CD4-positive, alpha-beta T cell (primary cell): ENCODE measurements around the gene DAPK3. TPM values are rescaled to one million over a fixed set of nuclear protein-coding genes. Genes with fewer than 3 reads are reported as not detected.
A peak's percentile ranks its signal among the peaks of the same experiment; 100 is the strongest.

Experiments used
- ATAC-seq: fragments of 200-7000 bp; cut with Tn5 transposase; one replicate; pipeline ENCODE4 v1.10.0; 2022; ENCODE audit warnings: mild to moderate bottlenecking; ENCODE audit not compliant: poor library complexity
- CTCF ChIA-PET: fragments of 350-600 bp; sonication (Branson Sonifier 250); formaldehyde crosslinking; loops from one replicate; lab custom pipeline; 2021; ENCODE audit warnings: antibody characterized with exemption, inconsistent platforms; lab: Charles Lee
- POLR2A ChIA-PET: fragments of 350-600 bp; sonication (Branson Sonifier 250); formaldehyde crosslinking; loops from one replicate; lab custom pipeline; 2021; ENCODE audit warnings: antibody characterized with exemption, inconsistent platforms; lab: Charles Lee
- DNase-seq, 14 experiments: peaks; one replicate each; pipeline ENCODE4 v3.0.0-alpha.2; 2013 to 2020; ENCODE audit warnings: mixed read lengths in 2 of 14
- H3K27ac ChIP-seq, 2 donors: one replicate each; pipeline versions ENCODE4 v1.5.1 to v1.7.0; 2013; ENCODE audit warnings: low read length in 2 of 2, low read depth in 1 of 2, mild to moderate bottlenecking in 1 of 2
- H3K27me3 ChIP-seq, 2 experiments: 1 replicate in 1 of 2; 2 replicates in 1 of 2; pipeline versions ENCODE4 v1.6.1 to v1.7.0; 2013; ENCODE audit warnings: low read length in 2 of 2, control low read depth in 1 of 2, mild to moderate bottlenecking in 1 of 2, moderate library complexity in 1 of 2; ENCODE audit not compliant: insufficient read depth in 2 of 2, control insufficient read depth in 1 of 2
- H3K36me3 ChIP-seq: one replicate; pipeline ENCODE4 v1.6.1; 2013; ENCODE audit warnings: low read length, control low read depth; ENCODE audit not compliant: insufficient read depth
- H3K4me1 ChIP-seq: one replicate; pipeline ENCODE4 v1.6.1; 2013; ENCODE audit warnings: low read length, control low read depth; ENCODE audit not compliant: insufficient read depth
- H3K4me3 ChIP-seq: one replicate; pipeline ENCODE4 v1.5.1; 2013; ENCODE audit warnings: mild to moderate bottlenecking, low read length, moderate library complexity
- H3K9me3 ChIP-seq, 2 experiments: 1 replicate in 1 of 2; 2 replicates in 1 of 2; pipeline versions ENCODE4 v1.6.1 to v1.7.0; 2013; ENCODE audit warnings: low read length in 2 of 2, mild to moderate bottlenecking in 2 of 2, control low read depth in 1 of 2, moderate library complexity in 1 of 2; ENCODE audit not compliant: control insufficient read depth in 1 of 2, insufficient read depth in 1 of 2
- H3K27ac Mint-ChIP-seq: one replicate; pipeline ENCODE4 v1.8.0; 2020; ENCODE audit warnings: mixed read lengths
- H3K27me3 Mint-ChIP-seq: one replicate; pipeline ENCODE4 v1.8.0; 2021; ENCODE audit warnings: mixed read lengths
- H3K36me3 Mint-ChIP-seq: one replicate; pipeline ENCODE4 v1.8.0; 2021; ENCODE audit warnings: low read depth, mixed read lengths
- H3K4me1 Mint-ChIP-seq: one replicate; pipeline ENCODE4 v1.8.0; 2021; ENCODE audit warnings: low read depth, mixed read lengths
- H3K4me3 Mint-ChIP-seq: one replicate; pipeline ENCODE4 v1.8.0; 2020; ENCODE audit warnings: mild to moderate bottlenecking, mixed read lengths
- H3K9me3 Mint-ChIP-seq: one replicate; pipeline ENCODE4 v1.8.0; 2020; ENCODE audit warnings: mixed read lengths
- intact Hi-C, 2 experiments: fragments of 100-400 bp; cut with DNase I in 1 of 2; cut with micrococcal nuclease in 1 of 2; formaldehyde crosslinking; loops; one replicate each; pipeline versions ENCODE4 v1.15.1 to v1.9.0; 2023 to 2025; cut with DNase I, micrococcal nuclease
- total RNA-seq, 174 experiments: library from RNA in 2 of 174; stranded (reverse) in 2 of 174; gene quantifications; one replicate each; pipeline ENCODE4 v1.2.3 and lab custom pipeline; 2021 to 2026
- TF ChIP-seq, protein P1 (sequence below): fragments of 200-600 bp; IDR thresholded peaks from one replicate; pipeline ENCODE4 v1.8.0; 2022; ENCODE audit warnings: antibody characterized with exemption, mild to moderate bottlenecking

The DAPK3 gene
- total RNA-seq, 2 experiments from 2014 or later, result 21.1 to 22.9 TPM

DNA sequence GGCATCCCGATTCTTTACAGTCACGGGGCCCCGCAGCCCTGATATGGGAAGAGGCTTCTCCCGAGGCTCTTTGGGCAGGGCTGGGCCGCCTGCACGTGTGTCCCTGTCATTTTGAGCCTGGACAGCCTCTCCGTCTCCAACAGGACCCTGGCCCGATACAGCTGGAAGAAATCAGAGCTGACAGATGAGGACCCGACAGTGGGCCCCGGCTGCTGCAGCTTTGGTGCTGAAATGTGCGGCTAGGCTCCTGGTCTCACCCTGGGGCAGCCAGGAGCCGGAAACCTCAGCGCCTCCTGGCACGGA lies 39.9 kb upstream of the DAPK3 start:
- no peaks in the 10 kb centered on the region for H3K27me3 Mint-ChIP-seq
- no peaks in the 10 kb centered on the region for H3K9me3 Mint-ChIP-seq
- no peak overlapping the region for H3K27ac Mint-ChIP-seq
- peaks cover 76% of the 10 kb centered on the region for H3K4me1 ChIP-seq
- no peak overlapping the region for H3K4me3 Mint-ChIP-seq
- H3K36me3 ChIP-seq, result peaks cover 48% of the 10 kb centered on the region
- no peaks in the 10 kb centered on the region for H3K9me3 ChIP-seq
- peaks cover 26% of the 10 kb centered on the region for H3K36me3 Mint-ChIP-seq
- no peak overlapping the region for H3K27ac ChIP-seq
- ChIA-PET CTCF (no interaction called here), POLR2A (no interaction called here)
- no peaks in the 10 kb centered on the region for H3K27me3 ChIP-seq
- H3K4me3 ChIP-seq, result no peak overlapping the region
- ATAC-seq (no peak), DNase-seq (no peak)
- TF ChIP-seq, protein P1, sequence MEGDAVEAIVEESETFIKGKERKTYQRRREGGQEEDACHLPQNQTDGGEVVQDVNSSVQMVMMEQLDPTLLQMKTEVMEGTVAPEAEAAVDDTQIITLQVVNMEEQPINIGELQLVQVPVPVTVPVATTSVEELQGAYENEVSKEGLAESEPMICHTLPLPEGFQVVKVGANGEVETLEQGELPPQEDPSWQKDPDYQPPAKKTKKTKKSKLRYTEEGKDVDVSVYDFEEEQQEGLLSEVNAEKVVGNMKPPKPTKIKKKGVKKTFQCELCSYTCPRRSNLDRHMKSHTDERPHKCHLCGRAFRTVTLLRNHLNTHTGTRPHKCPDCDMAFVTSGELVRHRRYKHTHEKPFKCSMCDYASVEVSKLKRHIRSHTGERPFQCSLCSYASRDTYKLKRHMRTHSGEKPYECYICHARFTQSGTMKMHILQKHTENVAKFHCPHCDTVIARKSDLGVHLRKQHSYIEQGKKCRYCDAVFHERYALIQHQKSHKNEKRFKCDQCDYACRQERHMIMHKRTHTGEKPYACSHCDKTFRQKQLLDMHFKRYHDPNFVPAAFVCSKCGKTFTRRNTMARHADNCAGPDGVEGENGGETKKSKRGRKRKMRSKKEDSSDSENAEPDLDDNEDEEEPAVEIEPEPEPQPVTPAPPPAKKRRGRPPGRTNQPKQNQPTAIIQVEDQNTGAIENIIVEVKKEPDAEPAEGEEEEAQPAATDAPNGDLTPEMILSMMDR, result no peak
- intact Hi-C loops, result no loop called here
- H3K4me1 Mint-ChIP-seq, result peaks cover 25% of the 10 kb centered on the region

DNA sequence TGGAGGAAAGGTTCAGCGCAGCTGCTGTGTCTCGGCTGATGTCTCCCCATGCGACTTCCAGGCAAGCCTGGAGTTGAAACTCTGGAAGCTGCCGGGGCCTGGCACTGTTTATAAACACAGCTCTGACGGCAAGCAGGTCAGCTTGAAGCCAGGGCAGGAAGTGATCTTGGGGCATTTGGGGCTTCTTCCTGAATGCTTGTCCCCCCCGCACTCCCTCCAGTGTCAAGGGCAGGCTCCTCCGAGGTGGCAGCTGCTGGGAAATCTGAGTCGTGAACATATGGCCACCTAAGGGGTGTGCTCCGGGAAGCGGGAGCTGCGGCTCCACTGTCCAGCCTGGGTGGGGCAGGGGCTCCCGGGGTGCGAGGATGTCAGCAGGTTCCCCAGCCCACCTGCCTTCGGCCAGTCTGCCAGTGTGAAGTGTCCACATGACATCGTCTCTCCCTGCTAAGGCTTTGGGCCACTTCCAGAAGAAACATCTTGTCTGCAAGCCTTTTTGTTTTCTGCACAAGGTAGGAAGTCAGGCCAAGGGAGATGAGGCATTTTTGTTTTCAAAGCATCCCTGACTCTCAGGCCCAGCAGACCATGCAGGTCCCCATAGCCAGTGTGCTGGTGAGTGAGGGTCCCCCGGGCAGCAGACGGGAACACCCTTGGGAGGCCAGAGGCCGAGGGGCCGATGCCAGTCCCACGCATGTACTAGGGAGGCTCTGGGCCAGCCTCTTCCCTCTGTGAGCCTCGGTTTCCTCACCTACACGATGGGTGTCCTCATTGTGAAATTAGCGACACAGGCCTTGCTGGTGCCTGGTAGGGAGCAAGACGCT lies 39.3 kb upstream of the DAPK3 start:
- no peaks in the 10 kb centered on the region for H3K27me3 ChIP-seq
- H3K4me3 ChIP-seq, result no peak overlapping the region
- intact Hi-C loops, result loop anchor here (5.0 kb wide), 4 partner anchors 57 to 392 kb away; partner anchors contain the start of genes ANKRD24 (in 1 of the 2), CHAF1A (in 1 of the 2), MAP2K2 (in 1 of the 2) and SH3GL1 (in 1 of the 2)
- TF ChIP-seq, protein P1, result no peak
- DNase-seq, result peak in 1 of 14 experiments; percentile 31
- no peak overlapping the region for H3K27ac ChIP-seq
- Mint-ChIP-seq H3K27me3 (no peaks in the 10 kb centered on the region), H3K4me1 (peaks cover 25% of the 10 kb centered on the region), H3K36me3 (peaks cover 25% of the 10 kb centered on the region), H3K27ac (peak overlapping the region; percentile 80), H3K9me3 (no peaks in the 10 kb centered on the region), H3K4me3 (peak overlapping the region; percentile 88)
- ChIA-PET CTCF (no interaction called here), POLR2A (no interaction called here)
- H3K36me3 ChIP-seq, result peaks cover 43% of the 10 kb centered on the region
- no peak for ATAC-seq
- H3K4me1 ChIP-seq, result peaks cover 71% of the 10 kb centered on the region
- H3K9me3 ChIP-seq, result no peaks in the 10 kb centered on the region

DNA sequence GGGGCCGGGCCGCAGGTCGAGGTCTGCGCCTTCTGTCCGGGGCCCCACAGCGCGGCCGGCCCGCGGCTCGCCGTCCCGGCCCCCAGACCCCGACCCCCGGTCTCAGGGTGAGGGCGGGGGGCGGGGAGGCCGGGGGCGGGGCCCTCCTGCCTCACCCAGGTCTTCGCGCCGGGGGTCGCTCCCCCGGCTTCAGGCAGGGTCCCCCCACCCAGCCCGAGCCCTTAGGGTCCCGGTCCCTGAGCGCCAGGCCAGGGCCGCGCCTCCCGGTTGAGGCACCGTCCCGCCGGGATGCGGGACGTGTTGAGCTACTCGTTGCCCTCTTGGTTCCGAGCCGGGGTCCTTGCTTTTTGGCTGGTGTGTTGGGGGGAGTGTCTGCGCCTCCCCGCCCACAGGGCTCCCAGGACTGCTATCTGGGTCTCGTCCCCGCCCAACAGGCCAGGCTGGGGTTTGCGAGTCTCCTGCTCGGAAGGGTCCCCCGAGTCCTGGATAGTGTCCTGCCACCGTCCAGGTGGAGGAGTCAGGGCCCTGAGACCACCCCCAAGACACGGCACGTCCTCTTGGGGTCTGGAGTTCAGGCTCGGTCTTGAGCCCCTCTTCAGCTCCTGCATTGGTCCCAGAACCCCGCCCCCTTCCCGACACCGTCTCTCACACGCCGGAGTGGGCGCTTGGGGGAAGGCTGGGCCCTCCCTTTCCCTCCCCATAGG lies 37.1 kb upstream of the DAPK3 start:
- Histone ChIP-seq H3K4me1 (peaks cover 50% of the 10 kb centered on the region), H3K9me3 (no peaks in the 10 kb centered on the region), H3K4me3 (peak overlapping the region; percentile 85), H3K27ac (no peak overlapping the region), H3K36me3 (peaks cover 23% of the 10 kb centered on the region), H3K27me3 (no peaks in the 10 kb centered on the region)
- H3K27ac Mint-ChIP-seq, result peak overlapping the region; percentile 80
- peaks cover 22% of the 10 kb centered on the region for H3K4me1 Mint-ChIP-seq
- peaks cover 8% of the 10 kb centered on the region for H3K36me3 Mint-ChIP-seq
- peak in 4 of 14 experiments; percentile 9 to 60 (median 34) for DNase-seq
- H3K9me3 Mint-ChIP-seq, result no peaks in the 10 kb centered on the region
- peak overlapping the region; percentile 89 for H3K4me3 Mint-ChIP-seq
- ATAC-seq, result no peak
- CTCF ChIA-PET, result interaction anchor here (1.2 to 3.0 kb wide), 5 partner anchors 17 to 362 kb away, joined by 3 to 32 read pairs (median 9); partner anchors contain the start of gene EEF2
- H3K27me3 Mint-ChIP-seq, result no peaks in the 10 kb centered on the region
- TF ChIP-seq, protein P1, result no peak
- intact Hi-C loops, result loop anchor here (1.0 to 5.0 kb wide), 8 partner anchors 18 to 394 kb away; partner anchors contain the start of genes ZBTB7A (in 2 of the 2), ANKRD24 (in 1 of the 2), CHAF1A (in 1 of the 2) and MAP2K2 (in 1 of the 2)
- POLR2A ChIA-PET, result interaction anchor here (0.9 to 3.1 kb wide), 11 partner anchors 17 to 320 kb away, joined by 3 to 39 read pairs (median 6); partner anchors contain the start of genes EEF2 and MRPL54
